Measurements from ENCODE around the gene RTP5. TPM values are rescaled to one million over a fixed set of nuclear protein-coding genes. Genes with fewer than 3 reads are reported as not detected.

The RTP5 gene
- total and polyA plus RNA-seq, 11 donors: not detected

DNA sequence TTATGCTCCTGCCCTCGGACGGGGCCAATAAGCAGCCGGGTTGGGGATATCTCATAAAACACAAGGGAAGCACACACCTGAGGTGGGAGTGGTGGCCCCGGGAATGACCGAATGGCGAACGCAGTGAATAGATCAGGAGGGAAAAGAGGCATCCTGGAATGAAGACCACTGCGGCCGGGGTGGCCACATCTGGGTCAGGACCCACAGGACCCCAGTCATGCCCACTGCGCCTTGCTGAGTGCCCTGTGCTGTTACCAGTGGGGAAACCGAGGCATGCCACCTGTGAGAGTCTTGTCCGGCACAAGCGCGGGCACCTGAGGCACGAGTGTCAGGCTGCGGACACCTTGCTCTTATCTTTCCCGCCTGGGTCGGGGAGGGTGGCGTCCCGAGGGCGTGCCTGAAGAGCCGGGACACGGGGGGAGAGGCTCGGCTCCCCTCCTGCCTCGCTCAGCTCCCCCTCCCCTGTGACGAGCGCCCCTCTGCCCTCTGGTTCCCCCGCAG is 12.4 kb upstream of the RTP5 start:
- WGBS, 4 donors: 84 to 92% (median 88%) methylated on average over 26 to 28 of the region's 28 CpGs
- H3K36me3 ChIP-seq: no peaks in the 10 kb centered on the region
- TF ChIP-seq POLR2A (IDR thresholded peaks at IDR 0.05) (no peak), CTCF (IDR thresholded peaks at IDR 0.05) (no peak)
- H3K27me3 ChIP-seq: peaks cover 0 to 7% (median 0%) of the 10 kb centered on the region in 9 donors
- no peaks in the 10 kb centered on the region for H3K9me3 ChIP-seq
- peaks cover 4 to 47% (median 28%) of the 10 kb centered on the region in 12 donors for H3K4me1 ChIP-seq
- H3K27ac ChIP-seq: no peak overlapping the region
- DNase-seq: peak in 2 of 5 donors; percentile 24 to 60
- peak overlapping the region in 1 of 12 donors; percentile 48 for H3K4me3 ChIP-seq
- ATAC-seq: no peak
- intact Hi-C loops (cut with DNase I): loop anchor here in 1 of 10 donors (5.0 kb wide), 1 partner anchor 45 kb away; no protein-coding TSS in a partner anchor

- H3K27ac ChIP-seq: peak overlapping the region in 2 of 12 donors; percentile 94 to 95
- 84 to 88% (median 87%) methylated on average over 15 to 18 of the region's 18 CpGs for WGBS, 4 donors
- DNase-seq: peak in 2 of 5 donors; percentile 24 to 48
- H3K27me3 ChIP-seq: peaks cover 0 to 9% (median under 1%) of the 10 kb centered on the region in 9 donors
- no peak for ATAC-seq
- no peaks in the 10 kb centered on the region for H3K36me3 ChIP-seq
- TF ChIP-seq POLR2A (IDR thresholded peaks at IDR 0.05) (no peak), CTCF (IDR thresholded peaks at IDR 0.05) (no peak)
- peaks cover 4 to 47% (median 28%) of the 10 kb centered on the region in 12 donors for H3K4me1 ChIP-seq
- peak overlapping the region in 1 of 12 donors; percentile 48 for H3K4me3 ChIP-seq
- no peaks in the 10 kb centered on the region for H3K9me3 ChIP-seq
- intact Hi-C loops (cut with DNase I): loop anchor here in 1 of 10 donors (5.0 kb wide), 1 partner anchor 45 kb away; no protein-coding TSS in a partner anchor
Measured at GRCh38 chr2:241857572-241858121, 11.9 kb upstream of the RTP5 start.

- Histone ChIP-seq H3K27ac (peak within 1 kb of the TSS; percentile 79 to 98 (median 90)), H3K9me3 (no peaks in the 10 kb centered on the region), H3K27me3 (peaks cover 0 to 16% (median 5%) of the 10 kb centered on the region in 9 donors), H3K36me3 (no peaks in the 10 kb centered on the region), H3K4me1 (peaks cover 4 to 48% (median 28%) of the 10 kb centered on the region in 12 donors), H3K4me3 (peak within 1 kb of the TSS in 11 of 12 donors; percentile 11 to 50 (median 38))
- DNase-seq: peak in 4 of 5 donors; percentile 19 to 69 (median 43)
- ATAC-seq: peak in 3 of 4 donors; percentile 6 to 23 (median 8)
- TF ChIP-seq POLR2A (IDR thresholded peaks at IDR 0.05) (no peak), CTCF (IDR thresholded peaks at IDR 0.05) (no peak)
- intact Hi-C loops (cut with DNase I): loop anchor here in 1 of 10 donors (5.0 kb wide), 1 partner anchor 46 kb away; no protein-coding TSS in a partner anchor
- 59 to 78% (median 70%) methylated on average over 14 to 28 of the region's 28 CpGs for WGBS, 4 donors
Measured at GRCh38 chr2:241858206-241859016, 11.1 kb upstream of the RTP5 start, which contains the start of gene PDCD1. Gene PDCD1 (minus strand): TSS chr2:241858894. CDS start chr2:241858838, 56 bp downstream.

Data from heart left ventricle (tissue), 16 donors.